HepG2 (cell line): Measurements from ENCODE around the gene RSRC2.

Experiments
- ARNT ChIP-seq: fragments of 450-650 bp; IDR thresholded peaks from 2 replicates; pipeline ENCODE4 v1.6.1; 2017
- CTCF ChIP-seq: sonication (generic); formaldehyde crosslinking; IDR thresholded peaks from 2 replicates; pipeline ENCODE4 v1.5.0; 2020; ENCODE audit warnings: mild to moderate bottlenecking, missing genetic modification reagents, moderate library complexity
- ETV6 ChIP-seq: sonication (generic); formaldehyde crosslinking; conservative IDR thresholded peaks from 2 replicates; pipeline ENCODE4 v1.4.0; 2020; ENCODE audit warnings: missing genetic modification reagents
- YY1 ChIP-seq: IDR thresholded peaks from 2 replicates; pipeline ENCODE4 v1.6.1; 2011; ENCODE audit warnings: low read length, low read depth, moderate library complexity, mild to moderate bottlenecking; ENCODE audit not compliant: insufficient read depth, insufficient replicate concordance
- ZNF343 ChIP-seq: sonication (generic); formaldehyde crosslinking; IDR thresholded peaks from 2 replicates; pipeline ENCODE4 v1.4.0; 2020; ENCODE audit warnings: mild to moderate bottlenecking, missing genetic modification reagents

- no peak for TF ChIP-seq ARNT
- no peak for TF ChIP-seq ETV6 (CRISPR knock-in tag)
- TF ChIP-seq ZNF343 = no peak
- no peak for TF ChIP-seq CTCF
- TF ChIP-seq YY1 = no peak
Observed at GRCh38 chr12:122501489-122501989, 25.2 kb downstream of the RSRC2 start.
